Colon (tissue), 2 donors: Measurements from ENCODE around the gene FDXACB1.

Experiments
- FAIRE-seq: peaks from 2 replicates; lab custom pipeline; 2012; peaks lifted over from hg19 to GRCh38; lab: Jason Lieb, UNC
- donor health status: control.
- donor health status: control.

The FDXACB1 gene

GRCh38 chr11:111878849-111879636 lies at the start of gene FDXACB1, which contains the start of gene CFAP68:
FDXACB1 (minus strand) TSS chr11:111879165; CDS start chr11:111879132, 33 bp downstream.
CFAP68 (plus strand) TSS chr11:111879541; CDS start chr11:111879561, 20 bp downstream.
- FAIRE-seq, result no peak

- no peak for FAIRE-seq
Observed at GRCh38 chr11:111926505-111927391, 47.8 kb upstream of the FDXACB1 start.

GRCh38 chr11:111925953-111926352 lies 47.0 kb upstream of the FDXACB1 start:
- FAIRE-seq, result no peak

GRCh38 chr11:111923951-111924350 lies 45.0 kb upstream of the FDXACB1 start:
- FAIRE-seq, result no peak

GRCh38 chr11:111923351-111923788 lies 44.4 kb upstream of the FDXACB1 start:
- FAIRE-seq, result no peak

- no peak for FAIRE-seq
Observed at GRCh38 chr11:111922803-111923202, 43.8 kb upstream of the FDXACB1 start.

- no peak for FAIRE-seq
Observed at GRCh38 chr11:111921541-111922230, 42.7 kb upstream of the FDXACB1 start.

- no peak for FAIRE-seq
Observed at GRCh38 chr11:111920908-111921307, 41.9 kb upstream of the FDXACB1 start.

GRCh38 chr11:111918390-111919256 lies 39.7 kb upstream of the FDXACB1 start, which contains the start of gene C11orf52:
C11orf52 (plus strand) TSS chr11:111918913; CDS start chr11:111918973, 60 bp downstream.
- FAIRE-seq, result no peak

GRCh38 chr11:111917788-111918187 lies 38.8 kb upstream of the FDXACB1 start:
- no peak for FAIRE-seq

- no peak for FAIRE-seq
Observed at GRCh38 chr11:111917312-111917711, 38.3 kb upstream of the FDXACB1 start.

GRCh38 chr11:111916768-111917167 lies 37.8 kb upstream of the FDXACB1 start:
- no peak for FAIRE-seq

- FAIRE-seq, result no peak
Observed at GRCh38 chr11:111913997-111914396, 35.0 kb upstream of the FDXACB1 start.

- FAIRE-seq, result no peak
Observed at GRCh38 chr11:111913031-111913861, 34.3 kb upstream of the FDXACB1 start.

GRCh38 chr11:111912535-111912934 lies 33.6 kb upstream of the FDXACB1 start, which contains the start of gene HSPB2:
HSPB2 (plus strand) TSS chr11:111912734; CDS start chr11:111912830, 96 bp downstream.
- FAIRE-seq, result no peak

- no peak for FAIRE-seq
Observed at GRCh38 chr11:111911563-111912401, 32.8 kb upstream of the FDXACB1 start, which contains the start of gene CRYAB. CRYAB (minus strand) TSS chr11:111911770; CDS start chr11:111911724, 46 bp downstream.

- no peak for FAIRE-seq
Observed at GRCh38 chr11:111910676-111911562, 32.0 kb upstream of the FDXACB1 start.

GRCh38 chr11:111909378-111909777 lies 30.4 kb upstream of the FDXACB1 start:
- no peak for FAIRE-seq
